ENCODE measurements around the gene LYRM2. TPM values are rescaled to one million over a fixed set of nuclear protein-coding genes. Genes with fewer than 3 reads are reported as not detected.

LYRM2 gene
- total RNA-seq, 1 experiment from 2014 or later = 26.3 TPM

GRCh38 chr6:89605861-89606260 lies 32.7 kb downstream of the LYRM2 start:
- no TSS peak for BruUV-seq (replicated peaks)
- no peak overlapping the region for H3K9ac ChIP-seq (ENCODE audit: low read length)
- no peak for TF ChIP-seq EZH2 (IDR thresholded peaks at IDR 0.05)
- TF ChIP-seq YY1 (IDR thresholded peaks at IDR 0.05; ENCODE audit: extremely low read depth, insufficient replicate concordance, low read depth, low read length) = no peak
- no peak for TF ChIP-seq POLR2AphosphoS5 (IDR thresholded peaks at IDR 0.05; ENCODE audit: low read depth, low read length)
- no peak for TF ChIP-seq RAD21 (IDR thresholded peaks at IDR 0.05; ENCODE audit: low read depth)
- POLR2A ChIA-PET = no interaction called here
- RAD21 ChIA-PET (ENCODE audit: low non-redundant PET in 1 of 2, low total read pairs in 2 of 2, uncharacterized antibody in 2 of 2, unreplicated experiment in 2 of 2) = no interaction called here
- H3K27ac ChIP-seq (ENCODE audit: low read depth, low read length) = no peak overlapping the region
- H3K36me3 ChIP-seq (ENCODE audit: control insufficient read depth in 1 of 2, insufficient read depth in 2 of 2, low read length in 2 of 2) = no peaks in the 10 kb centered on the region
- no peaks in the 10 kb centered on the region for H4K20me1 ChIP-seq (ENCODE audit: insufficient read depth)
- H3K27me3 ChIP-seq (ENCODE audit: insufficient read depth, low read length) = no peaks in the 10 kb centered on the region
- H2AFZ ChIP-seq (ENCODE audit: low read depth, low read length, poor library complexity, severe bottlenecking) = no peak overlapping the region
- H3K4me1 ChIP-seq (ENCODE audit: control insufficient read depth in 1 of 2, insufficient read depth in 2 of 2, low read length in 2 of 2) = no peaks in the 10 kb centered on the region
- H3K9me3 ChIP-seq (ENCODE audit: control insufficient read depth in 1 of 2, insufficient read depth in 1 of 2, low read depth in 1 of 2, low read length in 2 of 2) = no peaks in the 10 kb centered on the region
- DNase-seq (ENCODE audit: low read depth, low spot score) = no peak
- no peak overlapping the region for H3K4me3 ChIP-seq (replicated peaks in 1 of 2; ENCODE audit: low read depth in 1 of 2, low read length in 2 of 2)
- H3K9me2 ChIP-seq (ENCODE audit: insufficient read depth) = no peaks in the 10 kb centered on the region
- ATAC-seq = no peak
- CTCF ChIA-PET = no interaction called here
- H3K4me2 ChIP-seq (ENCODE audit: low read length) = no peak overlapping the region
- no peaks in the 10 kb centered on the region for H3K79me2 ChIP-seq (ENCODE audit: insufficient read depth, low read length)
- intact Hi-C loops (cut with micrococcal nuclease) = no loop called here

DNA sequence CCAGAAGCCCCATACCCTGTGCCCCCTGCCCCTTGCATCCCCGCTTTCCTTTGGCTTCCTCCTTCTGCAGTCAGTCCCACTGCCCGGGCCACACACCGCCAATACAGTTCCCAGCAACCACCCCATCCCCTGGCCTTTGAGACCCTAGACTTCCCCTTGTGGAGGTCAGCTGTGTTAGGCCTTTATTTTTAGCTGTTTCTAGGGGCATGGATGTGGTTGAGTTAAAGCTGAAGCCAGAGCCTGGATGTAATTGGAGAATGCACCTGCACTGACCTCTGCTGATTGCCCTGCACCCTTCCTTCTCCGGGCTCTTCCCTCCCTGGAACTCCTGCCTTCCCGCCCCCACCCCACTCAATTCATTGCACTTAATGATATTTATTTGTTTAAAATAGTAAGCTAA lies 33.9 kb downstream of the LYRM2 start:
- ChIA-PET RAD21 (ENCODE audit: low non-redundant PET in 1 of 2, low total read pairs in 2 of 2, uncharacterized antibody in 2 of 2, unreplicated experiment in 2 of 2) (no interaction called here), POLR2A (no interaction called here), CTCF (no interaction called here)
- H3K9me3 ChIP-seq (ENCODE audit: control insufficient read depth in 1 of 2, insufficient read depth in 1 of 2, low read depth in 1 of 2, low read length in 2 of 2) = no peaks in the 10 kb centered on the region
- TF ChIP-seq ELF1 (IDR thresholded peaks at IDR 0.05; ENCODE audit: borderline replicate concordance, low read depth) = no peak
- TF ChIP-seq TCF7L2 (IDR thresholded peaks at IDR 0.05; ENCODE audit: borderline replicate concordance, extremely low read depth, insufficient read depth, insufficient read length) = no peak
- no peak for TF ChIP-seq CBX3 (IDR thresholded peaks at IDR 0.05; ENCODE audit: low read depth)
- no peak for TF ChIP-seq EGR1 (IDR thresholded peaks at IDR 0.05; ENCODE audit: low read depth)
- TF ChIP-seq RAD21 (IDR thresholded peaks at IDR 0.05; ENCODE audit: low read depth) = no peak
- no peak for TF ChIP-seq JUND (IDR thresholded peaks at IDR 0.05)
- no peak for TF ChIP-seq SP1 (IDR thresholded peaks at IDR 0.05; ENCODE audit: low read depth)
- TF ChIP-seq EZH2 (IDR thresholded peaks at IDR 0.05) = no peak
- TF ChIP-seq ZNF274 (IDR thresholded peaks at IDR 0.05; ENCODE audit: low read depth, low read length) = no peak
- no peak for TF ChIP-seq ZFX (IDR thresholded peaks at IDR 0.05)
- TF ChIP-seq SIN3A (IDR thresholded peaks at IDR 0.05; ENCODE audit: low read depth) = no peak
- H3K79me2 ChIP-seq (ENCODE audit: insufficient read depth, low read length) = no peaks in the 10 kb centered on the region
- H3K27me3 ChIP-seq (ENCODE audit: insufficient read depth, low read length) = no peaks in the 10 kb centered on the region
- no TSS peak for BruUV-seq (replicated peaks)
- no peak for ATAC-seq
- H3K27ac ChIP-seq (ENCODE audit: low read depth, low read length) = no peak overlapping the region
- no peak overlapping the region for H3K9ac ChIP-seq (ENCODE audit: low read length)
- H3K36me3 ChIP-seq (ENCODE audit: control insufficient read depth in 1 of 2, insufficient read depth in 2 of 2, low read length in 2 of 2) = no peaks in the 10 kb centered on the region
- no peaks in the 10 kb centered on the region for H4K20me1 ChIP-seq (ENCODE audit: insufficient read depth)
- H2AFZ ChIP-seq (ENCODE audit: low read depth, low read length, poor library complexity, severe bottlenecking) = no peak overlapping the region
- no peak overlapping the region for H3K4me2 ChIP-seq (ENCODE audit: low read length)
- H3K4me1 ChIP-seq (ENCODE audit: control insufficient read depth in 1 of 2, insufficient read depth in 2 of 2, low read length in 2 of 2) = no peaks in the 10 kb centered on the region
- no peak overlapping the region for H3K4me3 ChIP-seq (replicated peaks in 1 of 2; ENCODE audit: low read depth in 1 of 2, low read length in 2 of 2)
- no peak for DNase-seq (ENCODE audit: low read depth, low spot score)
- intact Hi-C loops (cut with micrococcal nuclease) = no loop called here
- no peaks in the 10 kb centered on the region for H3K9me2 ChIP-seq (ENCODE audit: insufficient read depth)

Measured in HCT116 (cell line).